LNCaP clone FGC (cell line): Measurements from ENCODE around the gene EFNA4.
"Not testable (repeated sequence)": the region's sequence is repeated elsewhere in the genome, so short reads cannot be mapped to it uniquely, and the experiment has no call there.

Experiments used
- DNase-seq: peaks from one replicate; pipeline ENCODE4 v3.0.0-alpha.2; 2011; ENCODE audit warnings: low read depth
- H3K4me3 ChIP-seq: 2 replicates; pipeline ENCODE4 v1.5.1; 2011; ENCODE audit warnings: mild to moderate bottlenecking, low read depth, low read length, control low read depth
- CTCF ChIP-seq: IDR thresholded peaks from 2 replicates; pipeline ENCODE4 v1.5.1; 2012; ENCODE audit warnings: mild to moderate bottlenecking; ENCODE audit not compliant: control insufficient read depth, insufficient read depth; ENCODE audit errors: extremely low read depth

EFNA4 gene

GRCh38 chr1:155110381-155110780 lies 46.8 kb downstream of the EFNA4 start:
- no peak for DNase-seq
- H3K4me3 ChIP-seq: no peak overlapping the region
- no peak for TF ChIP-seq CTCF

- no peak for DNase-seq
- no peak overlapping the region for H3K4me3 ChIP-seq
- TF ChIP-seq CTCF: no peak
Observed at GRCh38 chr1:155110826-155111225, 47.3 kb downstream of the EFNA4 start.

- no peak overlapping the region for H3K4me3 ChIP-seq
- DNase-seq: no peak
- TF ChIP-seq CTCF: no peak
Observed at GRCh38 chr1:155113450-155113980, 50.0 kb downstream of the EFNA4 start.

- H3K4me3 ChIP-seq: no peak overlapping the region
- TF ChIP-seq CTCF: no peak
- no peak for DNase-seq
Observed at GRCh38 chr1:155116113-155116764, 52.7 kb downstream of the EFNA4 start.

GRCh38 chr1:155117610-155118009 lies 54.1 kb downstream of the EFNA4 start:
- H3K4me3 ChIP-seq: no peak overlapping the region
- TF ChIP-seq CTCF: no peak
- no peak for DNase-seq

- not testable (repeated sequence) for H3K4me3 ChIP-seq, DNase-seq
Observed at GRCh38 chr1:155118090-155118489, 54.5 kb downstream of the EFNA4 start.
